H1 (cell line): Measurements from ENCODE around the gene FANCL. TPM values are rescaled to one million over a fixed set of nuclear protein-coding genes. Genes with fewer than 3 reads are reported as not detected.

Experiments
- CHD7 ChIP-seq: fragments of 300-600 bp; sonication (generic); IDR thresholded peaks from 2 replicates; pipeline ENCODE4 v1.7.1; 2012; ENCODE audit warnings: low read length, moderate library complexity, mild to moderate bottlenecking, inconsistent platforms; ENCODE audit not compliant: insufficient replicate concordance
- CREB1 ChIP-seq: IDR thresholded peaks from 2 replicates; pipeline ENCODE4 v1.6.1; 2012; ENCODE audit warnings: inconsistent platforms
- JUN ChIP-seq: IDR thresholded peaks from 2 replicates; pipeline ENCODE4 v1.6.1; 2011; ENCODE audit warnings: low read depth, mild to moderate bottlenecking, improper control_type of control experiment, low read length
- JUND ChIP-seq: IDR thresholded peaks from 2 replicates; pipeline ENCODE4 v1.6.1; 2011; ENCODE audit warnings: mild to moderate bottlenecking, improper control_type of control experiment, low read length
- KDM4A ChIP-seq: IDR thresholded peaks from one replicate; pipeline ENCODE4 v1.7.1; 2012; ENCODE audit warnings: low read depth, mild to moderate bottlenecking, moderate library complexity, low read length, inconsistent platforms; ENCODE audit not compliant: severe bottlenecking
- PHF8 ChIP-seq: fragments of 200-600 bp; sonication (generic); conservative IDR thresholded peaks from 2 replicates; pipeline ENCODE4 v1.7.1; 2012; ENCODE audit warnings: low read depth, mild to moderate bottlenecking, inconsistent platforms, low read length, moderate library complexity
- RNF2 ChIP-seq: fragments of 200-900, 300-1000 bp; sonication (generic); IDR thresholded peaks from 2 replicates; pipeline ENCODE4 v1.7.1; 2016; ENCODE audit warnings: borderline replicate concordance, low read depth, mild to moderate bottlenecking, antibody characterized with exemption, low read length; ENCODE audit not compliant: poor library complexity, severe bottlenecking; ENCODE audit errors: missing control alignments
- SRF ChIP-seq: IDR thresholded peaks from 2 replicates; pipeline ENCODE4 v1.6.1; 2011; ENCODE audit warnings: mild to moderate bottlenecking, low read depth, low read length, moderate library complexity
- SUZ12 ChIP-seq: fragments of 200-600 bp; sonication (generic); IDR thresholded peaks from 2 replicates; pipeline ENCODE4 v1.6.1; 2012; ENCODE audit warnings: mild to moderate bottlenecking, inconsistent platforms, low read length, moderate library complexity, mixed read lengths
- TEAD4 ChIP-seq: IDR thresholded peaks from 2 replicates; pipeline ENCODE4 v1.6.1; 2012; ENCODE audit warnings: low read depth, low read length, inconsistent platforms, mixed read lengths
- polyA plus RNA-seq, 7 experiments: library from polyadenylated mRNA; depleted of rRNA in 3 of 7; stranded (reverse) in 5 of 7; unstranded in 2 of 7; fragments of >200 nt in 5 of 7; fragments of 200-250 nt in 2 of 7; gene quantifications; 1 replicate in 5 of 7; 2 replicates in 1 of 7; 4 replicates in 1 of 7; pipeline versions ENCODE4 v1.2.1 to v1.2.3, GENCODE V29; 2011 to 2013; ENCODE audit warnings: missing spikeins in 2 of 7, mixed read lengths in 2 of 7
- total RNA-seq: library from RNA; stranded (reverse); fragmentation: NEBNext Ultra II Directional; extraction: Animal tissue kit (Norgen Biotek cat#: 25700); gene quantifications from 2 replicates; pipeline ENCODE4 v1.2.1, GENCODE V29; 2021

The FANCL gene
- total and polyA plus RNA-seq, 2 of the 8 experiments (the other 6 are each of a cell fraction or from before 2014, with no cell fraction given), result 38.7 to 55.9 TPM

GRCh38 chr2:58240670-58241545 is at the start of gene FANCL (continued):
- TF ChIP-seq CHD7 (no peak), SRF (no peak), RNF2 (no peak), TEAD4 (no peak), KDM4A (peak; percentile 80), CREB1 (no peak; the same call in 1 of the 2 replicates), JUN (no peak), PHF8 (peak; percentile 96), SUZ12 (no peak), JUND (no peak; the same call in 1 of the 2 replicates)
